Stimulated activated CD4-positive, alpha-beta T cell treated with anti-CD3 and anti-CD28 coated beads, Interleukin-15, amount 100 ng/mL, for 1 hour (primary cell): ENCODE results near the gene ADM2.

ENCODE experiments used
- DNase-seq, 2 donors: peaks; one replicate each; pipeline ENCODE4 v3.0.0-alpha.2; 2020; ENCODE audit warnings: low read depth in 1 of 2, low spot score in 1 of 2

ADM2 gene

DNA sequence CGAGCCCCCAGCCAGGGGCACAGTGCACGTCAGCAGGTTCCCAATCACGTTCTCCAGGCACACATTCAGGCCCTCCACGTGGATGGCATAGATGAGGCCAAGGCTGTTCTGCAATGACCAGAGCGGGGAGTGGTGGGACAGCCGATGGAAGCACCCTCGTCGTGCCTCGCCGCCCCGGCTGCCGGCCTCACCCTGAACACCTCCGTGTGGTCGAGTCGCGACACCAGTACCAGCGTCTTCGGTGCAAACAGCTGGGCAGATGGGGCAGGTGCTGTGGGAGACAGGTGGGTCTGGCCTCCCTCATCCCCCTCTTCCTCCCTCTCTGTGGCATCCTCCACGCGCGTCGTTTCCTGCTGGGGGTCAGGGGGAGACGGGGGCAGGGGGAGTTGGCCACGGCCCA lies 14.0 kb upstream of the ADM2 start:
- DNase-seq, result no peak

DNA sequence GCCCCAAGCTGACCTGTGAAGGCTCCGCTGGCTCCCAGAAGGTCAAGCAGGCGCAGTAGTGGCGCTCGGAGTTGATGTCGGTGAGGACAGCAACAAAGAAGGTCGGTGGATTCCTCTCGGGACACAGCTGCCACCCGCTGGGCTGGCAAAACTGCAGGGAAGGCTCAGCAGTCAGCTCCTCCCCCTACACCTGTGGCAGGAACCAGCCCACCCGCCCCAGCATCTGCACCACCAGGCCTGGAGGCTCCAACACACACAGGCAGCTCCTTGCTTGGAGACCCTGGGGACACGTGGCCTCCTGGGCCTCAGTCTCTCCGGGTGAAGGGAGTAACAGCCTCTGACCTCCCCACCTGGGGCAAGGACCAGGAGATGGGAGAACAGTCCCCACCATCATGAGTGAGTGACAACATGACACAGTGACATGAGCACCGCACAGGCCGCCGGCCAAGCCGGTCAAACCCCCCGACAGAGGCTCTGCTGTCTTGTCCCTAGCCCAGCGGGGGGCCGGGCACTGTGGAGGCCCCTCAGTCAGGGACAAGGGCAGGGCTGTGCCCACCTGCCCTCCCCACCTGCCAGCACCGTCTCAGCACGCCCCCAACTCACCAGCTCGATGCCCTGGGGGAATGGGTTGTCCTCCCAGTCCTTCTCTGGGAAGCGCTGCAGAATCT lies 13.4 kb upstream of the ADM2 start:
- no peak for DNase-seq

- no peak for DNase-seq
Measured at GRCh38 chr22:50468626-50469025, 12.7 kb upstream of the ADM2 start.

DNA sequence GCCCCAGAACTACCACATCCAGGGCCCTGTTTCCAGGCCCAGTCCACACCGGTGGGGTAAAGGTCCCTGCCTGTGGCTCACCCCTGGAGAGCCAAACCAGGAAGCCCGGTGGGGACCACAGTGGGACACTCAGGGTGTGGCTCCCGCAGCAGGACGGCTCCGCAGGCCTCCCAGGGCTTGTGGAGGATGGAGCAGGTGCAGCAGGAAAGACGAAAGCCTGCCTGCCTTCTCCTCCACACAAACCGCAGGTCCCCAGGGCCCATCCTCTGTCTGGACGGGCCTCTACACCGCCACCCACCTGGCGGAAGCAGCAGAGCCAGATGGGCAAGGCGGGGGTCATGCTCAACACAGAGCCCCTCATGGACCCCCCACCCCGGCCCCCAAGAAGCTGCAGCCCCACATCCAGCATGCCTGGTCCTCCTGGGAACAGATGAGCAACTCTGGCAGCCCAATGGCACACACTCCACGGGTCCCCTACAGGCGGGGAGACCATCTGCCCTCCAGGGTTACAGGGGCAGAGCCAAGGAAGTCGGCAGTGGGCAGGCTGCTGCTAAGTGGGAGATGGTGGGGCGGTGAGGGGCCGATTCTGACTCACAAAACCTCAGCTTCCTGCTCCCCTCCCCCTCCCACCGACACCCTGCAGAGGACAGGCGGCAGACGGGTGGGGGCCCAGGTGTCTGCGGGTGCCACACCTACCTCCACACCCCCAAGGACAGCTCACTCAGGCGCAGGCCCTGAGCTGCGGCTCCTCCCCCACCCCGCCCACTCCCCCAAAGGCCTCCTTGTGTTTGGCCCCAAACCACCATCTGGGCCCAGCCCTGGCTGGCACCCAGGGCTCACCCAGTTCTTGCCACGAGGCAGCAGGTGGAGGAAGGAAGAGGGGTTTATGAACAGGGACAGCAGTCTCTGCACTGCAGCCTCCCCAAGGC lies 11.7 kb upstream of the ADM2 start:
- DNase-seq, result peak; percentile 81 to 94

DNA sequence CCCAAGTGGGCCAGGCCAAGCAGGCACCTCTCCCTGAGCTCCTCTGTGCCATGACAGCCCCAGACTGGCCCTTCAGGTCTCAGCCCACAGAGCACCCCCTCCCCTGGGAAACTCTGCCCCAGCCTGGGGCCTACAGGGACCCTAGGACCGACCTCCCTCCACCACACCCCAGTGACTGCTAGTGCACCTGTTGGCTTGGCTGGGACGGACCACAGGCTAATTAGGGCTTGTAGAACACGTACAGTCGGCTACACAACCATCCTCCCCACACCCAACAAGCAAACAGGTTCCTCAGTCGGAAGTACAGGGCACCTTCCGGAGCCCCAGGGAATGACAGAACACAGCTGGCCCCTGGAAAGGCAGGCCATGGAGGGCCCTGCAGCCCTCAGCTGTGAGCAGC lies 10.9 kb upstream of the ADM2 start:
- DNase-seq, result no peak

- DNase-seq, result no peak
Measured at GRCh38 chr22:50471197-50471847, 10.0 kb upstream of the ADM2 start.

DNA sequence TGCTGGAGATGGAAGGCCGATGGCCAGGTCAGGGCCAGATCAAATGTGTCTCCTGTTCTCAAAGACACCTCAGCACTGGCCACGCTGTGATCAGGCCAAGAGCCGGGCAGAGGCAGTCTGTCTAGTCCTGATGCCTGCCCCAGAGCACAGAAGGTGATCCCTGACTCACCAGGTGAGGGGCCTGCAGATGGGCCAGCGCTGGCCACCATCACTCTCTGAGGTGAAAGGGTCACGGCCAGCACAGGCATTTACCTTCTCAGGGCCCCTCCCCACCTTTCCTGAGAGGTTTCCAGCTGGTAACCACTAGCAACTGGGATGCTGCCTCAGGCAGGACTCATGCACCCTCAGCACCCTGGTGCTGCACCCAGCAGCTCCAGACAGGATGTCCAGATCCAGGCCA lies 9.4 kb upstream of the ADM2 start:
- no peak for DNase-seq

- no peak for DNase-seq
Measured at GRCh38 chr22:50473088-50473487, 8.3 kb upstream of the ADM2 start.

- no peak for DNase-seq
Measured at GRCh38 chr22:50473855-50474671, 7.3 kb upstream of the ADM2 start.

- DNase-seq, result peak; percentile 81 to 83
Measured at GRCh38 chr22:50474710-50475651, 6.4 kb upstream of the ADM2 start, which contains the start of gene SBF1. TSS of gene SBF1 (minus strand) at chr22:50475035. CDS start at chr22:50474840, 195 bp downstream.

DNA sequence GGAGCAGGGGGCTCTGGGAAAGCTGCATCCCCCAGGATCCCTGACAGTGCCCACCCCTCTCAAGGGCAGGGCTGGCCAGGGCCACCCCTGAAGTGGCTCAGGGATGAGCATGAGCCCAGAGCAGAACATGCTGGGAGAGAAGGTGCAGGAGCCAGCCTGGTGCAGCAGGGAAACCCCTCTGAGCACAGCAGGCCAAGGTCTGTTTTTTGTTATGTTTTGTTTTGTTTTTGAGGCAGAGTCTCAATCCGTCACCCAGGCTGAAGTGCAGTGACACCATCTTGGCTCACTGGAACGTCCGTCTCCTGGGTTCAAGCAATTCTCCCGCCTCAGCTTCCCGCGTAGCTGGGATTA lies 5.7 kb upstream of the ADM2 start:
- no peak for DNase-seq

DNA sequence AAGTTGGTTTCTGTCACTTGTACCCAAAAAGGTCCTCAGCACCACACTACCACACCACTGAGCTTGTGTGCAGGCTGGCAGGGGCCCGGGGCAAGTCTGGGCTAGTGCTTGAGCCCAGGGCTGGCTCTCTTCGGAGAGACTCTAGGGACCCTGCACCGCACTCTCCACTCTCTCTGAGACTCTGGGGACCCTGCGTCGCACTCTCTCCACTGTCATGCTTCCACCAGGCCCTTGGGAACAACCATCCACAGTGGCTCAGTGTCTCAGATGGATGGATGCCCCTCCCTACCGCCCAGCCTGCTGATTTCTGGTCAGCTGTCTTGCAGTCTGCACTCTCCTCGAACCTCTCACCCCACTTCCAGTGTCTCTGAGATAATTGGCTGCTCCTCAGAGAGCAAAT lies 4.5 kb upstream of the ADM2 start:
- no peak for DNase-seq

GRCh38 chr22:50477923-50478322 lies 3.4 kb upstream of the ADM2 start:
- DNase-seq, result no peak

DNA sequence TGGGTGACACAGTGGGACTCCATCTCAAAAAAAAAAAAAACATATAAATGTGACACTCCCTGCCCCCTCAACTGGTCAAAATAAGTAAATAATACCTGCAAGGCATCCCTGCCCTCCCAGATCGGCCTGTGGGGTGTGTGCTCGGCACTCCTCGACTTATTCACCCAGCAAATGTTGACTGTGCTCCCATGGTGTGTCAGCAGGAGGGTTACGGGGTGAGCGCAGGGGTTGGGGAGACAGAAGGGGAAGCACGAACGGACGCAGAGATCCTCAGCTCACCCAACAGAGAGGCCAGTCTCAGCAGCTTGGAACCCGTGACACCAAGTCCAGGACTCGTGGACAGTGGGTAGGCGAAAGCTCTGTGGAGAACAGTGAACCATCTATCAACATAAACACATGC lies 1.6 kb upstream of the ADM2 start:
- DNase-seq, result no peak

- no peak for DNase-seq
Measured at GRCh38 chr22:50481045-50481439, 301 bp upstream of the ADM2 start.

DNA sequence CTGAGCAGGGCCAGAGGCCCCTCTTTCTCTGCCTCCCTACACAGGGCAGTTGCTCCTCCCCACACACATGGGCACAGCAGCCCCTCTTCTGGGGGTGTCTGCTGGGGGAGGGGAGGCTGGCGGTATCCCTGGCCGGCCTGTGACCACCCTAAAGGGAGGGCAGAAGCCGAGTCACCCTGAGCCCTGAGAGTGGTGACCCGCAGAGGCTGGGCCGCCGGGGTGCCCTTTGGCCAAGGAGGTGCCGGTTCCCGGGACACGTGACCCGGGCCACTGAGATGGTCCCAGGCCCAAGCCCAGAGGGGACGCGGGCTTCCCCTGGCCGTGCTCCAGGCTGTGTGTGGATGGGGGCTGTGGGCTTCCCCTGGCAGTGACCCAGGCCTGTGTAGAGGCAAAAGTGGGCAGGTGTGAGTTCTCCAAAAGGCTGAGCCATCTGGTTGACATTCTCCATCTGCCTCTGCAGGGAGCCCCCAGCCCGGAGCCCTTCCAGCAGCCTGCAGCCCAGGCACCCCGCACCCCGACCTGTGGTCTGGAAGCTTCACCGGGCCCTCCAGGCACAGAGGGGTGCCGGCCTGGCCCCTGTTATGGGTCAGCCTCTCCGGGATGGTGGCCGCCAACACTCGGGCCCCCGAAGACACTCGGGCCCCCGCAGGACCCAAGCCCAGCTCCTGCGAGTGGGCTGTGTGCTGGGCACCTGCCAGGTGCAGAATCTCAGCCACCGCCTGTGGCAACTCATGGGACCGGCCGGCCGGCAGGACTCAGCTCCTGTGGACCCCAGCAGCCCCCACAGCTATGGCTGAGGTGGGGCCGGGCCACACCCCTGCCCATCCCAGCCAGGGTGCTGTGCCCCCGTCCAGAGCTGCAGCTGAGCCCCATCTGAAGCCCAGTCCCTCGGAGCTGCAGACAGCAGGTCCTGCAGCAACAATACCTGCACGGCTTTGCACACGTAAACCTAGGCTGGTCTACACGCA lies 1.0 kb downstream of the ADM2 start:
- no peak for DNase-seq

DNA sequence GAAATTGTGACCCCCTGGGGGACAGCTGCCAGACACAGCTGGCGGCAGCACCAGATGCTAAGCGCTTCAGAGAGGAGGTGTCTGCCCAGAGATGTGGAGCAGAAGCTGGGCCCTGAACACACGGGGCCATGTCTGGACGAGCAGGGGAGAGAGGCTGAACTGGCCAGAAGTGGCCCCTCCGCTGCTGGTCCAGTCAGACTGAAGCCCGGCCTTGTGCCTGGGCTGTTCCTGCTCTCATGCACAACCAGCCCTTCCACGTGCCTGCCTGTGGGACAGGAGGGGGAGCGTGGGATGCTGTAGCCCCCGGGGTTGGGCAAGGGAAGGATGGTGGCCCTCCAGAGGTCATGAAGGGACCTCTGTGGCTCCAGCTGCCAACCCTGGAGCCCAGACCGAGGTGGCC lies 1.8 kb downstream of the ADM2 start:
- no peak for DNase-seq

GRCh38 chr22:50483556-50483955 lies 2.2 kb downstream of the ADM2 start:
- DNase-seq, result no peak
